Measurements from ENCODE around the gene PPP1R10.
A peak's percentile ranks its signal among the peaks of the same experiment; 100 is the strongest.
"Not testable (repeated sequence)": the region's sequence is repeated elsewhere in the genome, so short reads cannot be mapped to it uniquely, and the experiment has no call there.

Gene PPP1R10

GRCh38 chr6:30599625-30600324 is 17.3 kb downstream of the PPP1R10 start:
- Histone ChIP-seq H3K27ac (peak overlapping the region; percentile 58), H3K36me3 (peaks cover 58% of the 10 kb centered on the region), H3K27me3 (no peaks in the 10 kb centered on the region), H3K9me3 (no peaks in the 10 kb centered on the region), H3K4me1 (ENCODE audit: control insufficient read depth in 1 of 2, insufficient read depth in 1 of 2, low read depth in 1 of 2, low read length in 1 of 2) (no peaks in the 10 kb centered on the region), H3K4me3 (ENCODE audit: low read depth in 1 of 2, low read length in 1 of 2) (no peak overlapping the region)
- no peak for TF ChIP-seq CTCF (IDR thresholded peaks at IDR 0.05)

DNA sequence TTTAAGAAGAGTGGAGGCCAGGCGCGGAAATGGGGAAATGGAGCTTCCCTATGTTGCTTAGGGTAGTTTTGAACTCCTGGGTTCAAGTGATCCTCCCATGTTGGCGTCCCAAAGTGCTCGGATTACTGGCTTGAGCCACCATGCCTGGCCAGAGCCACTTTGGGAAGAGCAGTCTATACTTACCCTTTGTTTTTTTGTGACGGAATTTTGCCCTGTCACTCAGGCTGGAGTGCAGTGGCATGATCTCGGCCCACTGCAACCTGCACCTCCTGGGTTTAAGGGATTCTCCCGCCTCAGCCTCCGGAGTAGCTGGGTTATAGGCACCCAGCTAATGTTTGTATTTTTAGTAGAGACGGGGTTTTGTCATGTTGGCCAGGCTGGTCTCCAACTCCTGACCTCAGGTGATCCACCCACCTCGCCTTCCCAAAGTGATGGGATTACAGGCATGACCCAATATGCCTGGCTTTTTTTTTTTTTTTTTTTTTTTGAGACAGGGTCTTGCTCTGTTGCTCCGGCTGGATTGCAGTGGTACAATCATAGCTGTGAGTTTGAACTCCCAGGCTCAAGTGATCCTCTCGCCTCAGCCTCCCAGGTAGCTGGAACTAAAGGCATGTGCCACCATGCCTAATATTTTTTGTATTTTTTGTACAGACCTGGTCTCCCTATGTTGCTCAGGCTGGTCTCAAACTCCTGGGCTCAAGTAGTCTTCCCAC is 18.0 kb downstream of the PPP1R10 start:
- Histone ChIP-seq H3K4me3 (ENCODE audit: low read depth in 1 of 2, low read length in 1 of 2) (no peak overlapping the region), H3K27ac (peak overlapping the region; percentile 58), H3K4me1 (ENCODE audit: control insufficient read depth in 1 of 2, insufficient read depth in 1 of 2, low read depth in 1 of 2, low read length in 1 of 2) (no peaks in the 10 kb centered on the region), H3K36me3 (peaks cover 58% of the 10 kb centered on the region), H3K9me3 (no peaks in the 10 kb centered on the region), H3K27me3 (no peaks in the 10 kb centered on the region)
- TF ChIP-seq CTCF (IDR thresholded peaks at IDR 0.05), result no peak

- not testable (repeated sequence) for H3K9me3 ChIP-seq; H3K4me1 ChIP-seq (ENCODE audit: control insufficient read depth in 1 of 2, insufficient read depth in 1 of 2, low read depth in 1 of 2, low read length in 1 of 2); H3K27ac ChIP-seq; H3K27me3 ChIP-seq; H3K4me3 ChIP-seq (ENCODE audit: low read depth in 1 of 2, low read length in 1 of 2)
- peak; percentile 92 for TF ChIP-seq CTCF (IDR thresholded peaks at IDR 0.05)
- H3K36me3 ChIP-seq, result peaks cover 48% of the 10 kb centered on the region
Observed at GRCh38 chr6:30597315-30598144, 19.5 kb downstream of the PPP1R10 start.

GRCh38 chr6:30592287-30592686 is 24.8 kb downstream of the PPP1R10 start:
- Histone ChIP-seq H3K9me3 (no peaks in the 10 kb centered on the region), H3K27ac (no peak overlapping the region), H3K4me1 (ENCODE audit: control insufficient read depth in 1 of 2, insufficient read depth in 1 of 2, low read depth in 1 of 2, low read length in 1 of 2) (no peaks in the 10 kb centered on the region), H3K27me3 (no peaks in the 10 kb centered on the region), H3K36me3 (peaks cover 56% of the 10 kb centered on the region), H3K4me3 (ENCODE audit: low read depth in 1 of 2, low read length in 1 of 2) (no peak overlapping the region)
- TF ChIP-seq CTCF (IDR thresholded peaks at IDR 0.05), result no peak

DNA sequence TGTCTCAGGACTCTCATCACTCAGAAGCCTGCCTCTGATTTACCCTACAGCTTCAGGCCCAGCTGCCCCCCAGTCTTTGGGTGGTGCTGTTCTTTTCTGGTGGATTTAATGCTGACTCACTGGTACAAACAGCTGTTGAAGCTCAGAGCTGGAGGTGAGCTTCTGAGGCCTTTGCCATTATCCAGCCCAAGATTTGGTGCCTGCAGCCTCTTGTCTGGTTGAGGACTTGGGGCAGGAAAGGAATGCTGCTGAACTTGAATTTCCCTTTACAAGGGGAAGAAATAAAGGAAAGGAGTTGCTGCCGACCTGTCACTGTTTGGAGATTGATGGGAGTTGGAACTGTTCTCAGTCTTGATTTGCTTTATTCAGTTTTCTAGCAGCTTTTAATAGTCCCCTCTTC is 26.0 kb downstream of the PPP1R10 start:
- Histone ChIP-seq H3K4me3 (ENCODE audit: low read depth in 1 of 2, low read length in 1 of 2) (no peak overlapping the region), H3K27ac (no peak overlapping the region), H3K27me3 (no peaks in the 10 kb centered on the region), H3K36me3 (peaks cover 69% of the 10 kb centered on the region), H3K9me3 (no peaks in the 10 kb centered on the region), H3K4me1 (ENCODE audit: control insufficient read depth in 1 of 2, insufficient read depth in 1 of 2, low read depth in 1 of 2, low read length in 1 of 2) (no peaks in the 10 kb centered on the region)
- no peak for TF ChIP-seq CTCF (IDR thresholded peaks at IDR 0.05)
